ENCODE measurements around the gene PTPN18. TPM values are rescaled to one million over a fixed set of nuclear protein-coding genes. Genes with fewer than 3 reads are reported as not detected.

PTPN18 gene
- total RNA-seq, 2 donors from 2014 or later, result 61.7 to 156 TPM

DNA sequence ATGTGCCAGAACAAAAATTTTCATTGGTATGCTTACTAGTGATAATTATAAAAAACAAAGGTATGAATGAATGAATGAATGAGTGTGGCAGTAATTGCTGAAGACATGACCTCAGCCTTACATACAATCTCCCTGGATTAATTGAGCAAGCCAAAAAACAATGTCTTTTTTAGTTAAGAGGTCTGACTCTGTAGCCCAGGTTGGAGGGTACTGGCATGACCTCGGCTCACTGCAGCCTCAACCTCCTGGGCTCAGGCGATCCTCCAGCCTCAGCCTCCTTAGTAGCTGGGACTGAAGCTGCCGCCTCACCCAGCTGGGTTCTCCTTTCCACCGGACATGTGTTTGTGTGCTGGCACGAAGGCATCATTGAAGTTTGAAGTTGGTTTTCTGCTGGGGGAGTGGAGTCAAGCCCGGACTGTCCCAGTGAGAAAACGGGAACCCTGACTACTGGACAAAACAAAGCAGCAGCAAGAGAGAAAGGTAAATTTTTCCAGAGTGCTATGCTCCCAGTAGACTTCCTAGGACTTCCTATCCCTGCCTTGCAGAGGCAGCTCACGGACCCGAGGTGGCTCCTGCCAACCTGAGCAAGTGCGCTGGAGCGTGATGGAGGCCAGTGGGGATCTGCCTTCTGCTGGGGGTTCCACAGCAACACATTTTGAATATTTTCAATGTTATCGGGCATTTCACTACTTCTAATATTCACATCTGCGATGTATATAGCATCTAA, 19.5 kb upstream of the PTPN18 start:
- no peak for DNase-seq
- peaks cover 26% of the 10 kb centered on the region for H3K4me1 ChIP-seq
- intact Hi-C loops (cut with DNase I), result loop anchor here (10.0 kb wide), 1 partner anchor 402 kb away; no protein-coding TSS in a partner anchor
- H3K9me3 ChIP-seq, result no peaks in the 10 kb centered on the region
- peak overlapping the region in 2 of 4 donors; percentile 64 to 66 for H3K27ac ChIP-seq
- no peak overlapping the region for H3K4me3 ChIP-seq
- WGBS, 2 donors, result 70 to 74% methylated on average over 13 of the region's 13 CpGs
- ATAC-seq, result no peak
- H3K27me3 ChIP-seq, result no peaks in the 10 kb centered on the region
- no peak for TF ChIP-seq POLR2A (IDR thresholded peaks at IDR 0.05)
- TF ChIP-seq, protein P1, sequence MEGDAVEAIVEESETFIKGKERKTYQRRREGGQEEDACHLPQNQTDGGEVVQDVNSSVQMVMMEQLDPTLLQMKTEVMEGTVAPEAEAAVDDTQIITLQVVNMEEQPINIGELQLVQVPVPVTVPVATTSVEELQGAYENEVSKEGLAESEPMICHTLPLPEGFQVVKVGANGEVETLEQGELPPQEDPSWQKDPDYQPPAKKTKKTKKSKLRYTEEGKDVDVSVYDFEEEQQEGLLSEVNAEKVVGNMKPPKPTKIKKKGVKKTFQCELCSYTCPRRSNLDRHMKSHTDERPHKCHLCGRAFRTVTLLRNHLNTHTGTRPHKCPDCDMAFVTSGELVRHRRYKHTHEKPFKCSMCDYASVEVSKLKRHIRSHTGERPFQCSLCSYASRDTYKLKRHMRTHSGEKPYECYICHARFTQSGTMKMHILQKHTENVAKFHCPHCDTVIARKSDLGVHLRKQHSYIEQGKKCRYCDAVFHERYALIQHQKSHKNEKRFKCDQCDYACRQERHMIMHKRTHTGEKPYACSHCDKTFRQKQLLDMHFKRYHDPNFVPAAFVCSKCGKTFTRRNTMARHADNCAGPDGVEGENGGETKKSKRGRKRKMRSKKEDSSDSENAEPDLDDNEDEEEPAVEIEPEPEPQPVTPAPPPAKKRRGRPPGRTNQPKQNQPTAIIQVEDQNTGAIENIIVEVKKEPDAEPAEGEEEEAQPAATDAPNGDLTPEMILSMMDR (IDR thresholded peaks at IDR 0.05), result no peak
- H3K36me3 ChIP-seq (replicated peaks in 1 of 2; ENCODE audit: insufficient read depth in 1 of 2, low read depth in 2 of 2), result peaks cover 0 to 5% of the 10 kb centered on the region in 2 donors

DNA sequence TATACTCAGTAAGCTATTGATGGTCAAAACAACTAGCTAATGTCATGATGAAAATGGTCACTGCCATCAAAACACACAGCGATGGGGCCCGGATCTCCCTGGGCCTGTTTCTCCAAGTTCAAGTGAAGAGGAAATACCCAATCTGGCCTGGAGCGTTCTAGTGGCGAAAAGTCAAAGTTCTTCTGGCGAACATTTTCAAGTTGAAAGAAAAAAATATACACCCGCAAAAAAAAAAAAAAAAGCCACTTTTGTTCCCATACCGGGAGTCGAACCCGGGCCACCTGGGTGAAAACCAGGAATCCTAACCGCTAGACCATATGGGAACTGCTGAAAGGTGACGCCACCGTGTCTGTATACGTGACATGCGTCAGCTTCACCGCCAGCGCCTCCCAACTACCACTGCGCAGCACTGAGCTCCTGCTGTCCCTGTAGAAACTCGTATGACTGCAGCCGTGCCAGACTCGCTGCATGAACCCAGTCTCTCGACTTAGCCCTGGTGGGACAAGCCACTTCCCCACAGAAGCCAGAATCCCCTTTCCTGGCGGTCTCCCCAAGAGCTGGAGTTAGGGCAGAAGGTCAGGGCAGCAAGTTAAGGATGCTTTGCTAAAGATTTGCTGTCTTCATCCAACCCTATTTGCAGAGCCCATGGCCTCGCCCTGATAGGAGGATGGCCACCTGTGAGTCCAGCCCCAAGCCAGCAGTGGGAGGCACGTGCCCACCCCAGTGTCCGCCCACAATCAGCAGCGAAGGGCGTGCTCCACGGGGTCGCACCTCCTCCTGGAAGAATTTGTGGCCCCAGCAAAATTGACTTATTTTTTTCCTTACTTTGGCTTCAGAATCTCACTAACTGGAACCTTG, 18.8 kb upstream of the PTPN18 start:
- peak; percentile 72 for ATAC-seq

DNA sequence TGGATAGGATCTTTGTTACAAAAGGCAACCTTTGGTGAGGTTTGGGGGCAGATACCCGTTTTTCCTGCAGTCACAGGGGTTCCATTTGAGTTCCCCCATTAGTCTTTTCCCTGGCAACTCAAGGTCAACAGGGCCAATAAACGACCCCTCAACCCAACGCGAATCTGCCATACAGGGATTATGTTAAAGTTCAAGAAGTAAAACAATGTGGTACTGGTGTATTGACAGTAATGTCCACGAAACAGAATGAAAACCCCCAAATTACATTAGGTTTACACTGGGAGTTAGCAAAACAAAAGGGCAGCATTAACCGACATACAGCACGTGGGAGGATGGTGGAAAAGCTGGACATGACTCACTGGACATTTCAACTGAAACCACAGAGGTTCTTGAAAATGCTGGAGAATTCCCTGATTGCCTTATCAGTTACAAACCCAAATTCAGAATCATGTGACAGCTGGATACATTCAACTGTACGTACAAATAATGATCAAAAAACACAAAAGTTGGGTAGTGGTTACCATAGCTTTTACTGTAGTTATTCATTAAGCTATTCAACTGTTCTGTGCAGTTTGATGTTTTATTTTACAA, 18.0 kb upstream of the PTPN18 start:
- peak overlapping the region in 3 of 4 donors; percentile 57 to 66 (median 64) for H3K27ac ChIP-seq
- ATAC-seq, result no peak
- no peak overlapping the region for H3K4me3 ChIP-seq
- H3K36me3 ChIP-seq (replicated peaks in 1 of 2; ENCODE audit: insufficient read depth in 1 of 2, low read depth in 2 of 2), result peaks cover 0 to 5% of the 10 kb centered on the region in 2 donors
- peaks cover 20% of the 10 kb centered on the region for H3K4me1 ChIP-seq
- intact Hi-C loops (cut with DNase I), result loop anchor here (10.0 kb wide), 1 partner anchor 403 kb away; no protein-coding TSS in a partner anchor
- DNase-seq, result no peak
- TF ChIP-seq, protein P1 (IDR thresholded peaks at IDR 0.05), result no peak
- TF ChIP-seq POLR2A (IDR thresholded peaks at IDR 0.05), result no peak
- no peaks in the 10 kb centered on the region for H3K9me3 ChIP-seq
- no peaks in the 10 kb centered on the region for H3K27me3 ChIP-seq
- WGBS, 2 donors, result 53 to 58% methylated on average over 8 of the region's 8 CpGs

More for the DNA sequence above, 18.8 kb upstream of the PTPN18 start:
- TF ChIP-seq, protein P1 (IDR thresholded peaks at IDR 0.05), result peak in 1 of 7 experiments; percentile 12
- TF ChIP-seq POLR2A (IDR thresholded peaks at IDR 0.05), result peak in 2 of 3 donors; percentile 52 to 63
- DNase-seq, result peak; percentile 91 to 95 (median 92)
- Histone ChIP-seq H3K27me3 (no peaks in the 10 kb centered on the region), H3K27ac (peak overlapping the region in 3 of 4 donors; percentile 57 to 66 (median 64)), H3K4me1 (peaks cover 27% of the 10 kb centered on the region), H3K9me3 (no peaks in the 10 kb centered on the region), H3K4me3 (no peak overlapping the region), H3K36me3 (replicated peaks in 1 of 2; ENCODE audit: insufficient read depth in 1 of 2, low read depth in 2 of 2) (peaks cover 0 to 5% of the 10 kb centered on the region in 2 donors)
- WGBS, 2 donors, result 9 to 17% methylated on average over 27 to 29 of the region's 29 CpGs
- intact Hi-C loops (cut with DNase I), result loop anchor here (10.0 kb wide), 1 partner anchor 402 kb away; no protein-coding TSS in a partner anchor

DNA sequence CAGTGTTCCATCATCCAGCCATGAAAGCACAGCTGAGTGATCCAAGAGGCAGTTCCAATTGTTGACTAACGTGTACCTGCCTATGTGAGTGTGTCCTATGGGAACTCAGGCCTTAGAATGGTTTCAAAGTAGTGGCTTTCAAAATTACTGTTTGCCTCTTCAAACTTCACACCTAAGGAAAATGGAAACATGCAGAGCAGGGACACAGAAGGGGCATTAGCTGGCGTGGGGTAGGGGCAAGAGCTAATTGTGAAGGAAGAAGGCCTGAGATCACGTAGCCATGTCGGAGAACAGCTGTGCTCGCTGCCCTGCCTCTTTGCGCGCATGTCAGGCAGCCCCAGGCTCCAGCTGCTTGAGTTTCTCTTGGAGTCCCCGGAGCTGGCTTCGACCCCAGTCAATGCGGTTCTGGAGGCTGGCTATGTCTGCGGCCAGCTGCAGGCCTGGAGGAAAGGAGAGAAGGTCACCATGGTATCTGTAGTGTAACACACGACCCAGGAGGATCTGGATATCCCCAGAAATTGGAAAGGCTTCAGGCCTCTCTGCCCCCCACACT, 17.0 kb upstream of the PTPN18 start:
- H3K9me3 ChIP-seq, result no peaks in the 10 kb centered on the region
- no peak overlapping the region for H3K4me3 ChIP-seq
- no peak overlapping the region for H3K27ac ChIP-seq
- H3K36me3 ChIP-seq (replicated peaks in 1 of 2; ENCODE audit: insufficient read depth in 1 of 2, low read depth in 2 of 2), result peaks cover 0 to 5% of the 10 kb centered on the region in 2 donors
- no peaks in the 10 kb centered on the region for H3K27me3 ChIP-seq
- ATAC-seq, result no peak
- intact Hi-C loops (cut with DNase I), result loop anchor here (10.0 kb wide), 1 partner anchor 404 kb away; no protein-coding TSS in a partner anchor
- DNase-seq, result no peak
- WGBS, 2 donors, result 93 to 94% methylated on average over 11 to 12 of the region's 12 CpGs
- TF ChIP-seq, protein P1 (IDR thresholded peaks at IDR 0.05), result no peak
- no peak for TF ChIP-seq POLR2A (IDR thresholded peaks at IDR 0.05)
- peaks cover 25% of the 10 kb centered on the region for H3K4me1 ChIP-seq
